NOMO-1 (cell line): Measurements from ENCODE around the gene DCUN1D1.

Source experiments
- DNase-seq, 2 experiments: peaks; one replicate each; lab custom pipeline; 2025; ENCODE audit not compliant: unreplicated experiment in 2 of 2; lab: John Stamatoyannopoulos, UW

The DCUN1D1 gene

GRCh38 chr3:182904164-182904563, 76.2 kb downstream of the DCUN1D1 start:
- DNase-seq, result no peak

DNA sequence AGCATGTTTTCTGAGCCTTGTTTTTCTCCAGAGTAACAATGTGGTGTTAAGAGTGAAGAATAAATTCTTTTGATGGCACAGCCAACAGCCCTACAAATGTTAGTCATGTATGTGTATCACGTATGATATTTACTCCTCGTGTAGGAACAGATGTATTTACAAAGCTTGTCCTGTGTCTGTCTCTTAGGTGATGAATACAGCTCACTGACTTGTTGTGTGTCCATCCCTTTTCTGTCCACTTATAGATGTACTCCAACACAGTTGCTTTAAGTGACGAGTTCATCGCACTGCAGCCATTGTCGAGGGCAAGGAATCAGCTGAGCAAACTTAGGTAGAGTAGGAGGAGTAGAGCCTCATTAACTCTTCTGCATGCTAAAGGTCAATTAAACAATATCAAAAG, 78.1 kb downstream of the DCUN1D1 start:
- no peak for DNase-seq

DNA sequence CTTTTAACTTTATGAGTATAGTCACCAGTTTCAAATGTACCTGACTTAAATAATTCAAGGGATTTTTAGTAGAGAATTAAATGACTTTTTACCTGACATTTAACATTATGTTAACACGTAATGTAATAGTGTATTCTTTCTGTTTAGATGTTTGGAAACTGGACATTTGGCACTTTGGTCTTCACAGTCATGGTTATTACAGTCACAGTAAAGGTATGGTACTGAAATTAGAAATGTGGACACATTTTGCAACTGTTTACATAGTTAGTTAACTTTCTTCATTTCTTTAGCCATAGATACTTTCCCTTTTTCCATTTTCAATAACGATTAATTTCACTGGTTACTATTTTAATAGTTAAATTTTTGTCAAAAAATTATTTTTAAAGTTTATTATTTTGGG, 83.8 kb downstream of the DCUN1D1 start:
- DNase-seq, result no peak

DNA sequence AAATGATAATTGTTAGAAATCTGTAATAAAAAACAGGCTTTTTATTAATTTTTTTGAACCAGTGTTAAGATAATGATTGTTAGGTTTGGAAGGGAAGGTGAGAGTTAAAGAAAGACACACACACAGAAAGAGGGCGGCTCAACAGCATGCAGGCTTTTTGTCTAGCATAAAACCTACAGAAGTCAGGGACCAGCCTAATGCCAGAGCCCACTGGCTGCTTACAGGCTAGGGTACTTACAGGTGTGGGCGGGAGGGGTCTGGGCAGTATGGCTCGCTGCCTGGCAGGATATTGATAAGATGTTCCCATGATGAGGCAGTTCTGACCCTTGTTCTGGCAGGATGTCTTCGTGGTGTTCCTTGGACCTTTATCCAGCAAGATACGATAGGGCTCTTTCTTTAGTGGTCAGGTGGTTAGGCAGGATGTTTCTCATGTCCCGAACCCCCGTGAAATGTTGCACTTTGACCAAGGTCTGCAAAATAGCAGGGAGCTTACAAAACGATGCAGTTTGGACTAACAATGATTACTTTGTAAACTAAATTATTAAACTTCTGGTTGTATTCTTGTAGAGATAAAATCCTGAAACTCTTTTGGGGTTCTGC, 84.7 kb downstream of the DCUN1D1 start:
- no peak for DNase-seq

GRCh38 chr3:182892226-182892625, 88.1 kb downstream of the DCUN1D1 start:
- no peak for DNase-seq

DNA sequence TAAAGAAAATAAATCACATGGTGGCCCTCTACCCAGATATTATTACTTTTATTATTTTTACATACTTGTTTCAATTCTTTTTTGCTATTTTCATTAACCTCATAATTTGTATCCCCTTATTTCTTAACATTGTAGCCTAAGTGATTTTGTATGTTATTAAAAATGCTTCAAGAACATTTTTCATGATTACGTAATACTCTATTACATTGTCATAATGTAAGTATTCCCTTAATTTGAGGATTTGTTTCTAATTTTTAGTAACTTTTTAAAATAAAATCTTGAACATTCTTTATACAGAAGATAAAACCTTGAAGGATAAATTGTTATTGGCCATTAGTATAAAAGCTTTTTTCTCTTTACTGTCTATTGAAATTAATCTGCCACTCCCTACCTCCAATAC, 89.0 kb downstream of the DCUN1D1 start:
- DNase-seq, result no peak

- no peak for DNase-seq
These were observed 90.2 kb downstream of the DCUN1D1 start for GRCh38 chr3:182889948-182890629.
